Esophagus (tissue), 2 donors: ENCODE results near the gene NUP50. TPM values are rescaled to one million over a fixed set of nuclear protein-coding genes. Genes with fewer than 3 reads are reported as not detected.

Source experiments
- H3K27ac ChIP-seq, 2 donors: one replicate each; pipeline ENCODE4 v1.5.1; 2013; ENCODE audit warnings: low read depth in 2 of 2, mild to moderate bottlenecking in 2 of 2, inconsistent platforms in 1 of 2, low read length in 1 of 2, moderate library complexity in 1 of 2
- H3K27me3 ChIP-seq, 2 donors: one replicate each; pipeline ENCODE4 v1.6.1; 2013; ENCODE audit warnings: low read length in 2 of 2, control low read depth in 1 of 2, mild to moderate bottlenecking in 1 of 2; ENCODE audit not compliant: insufficient read depth in 2 of 2, control insufficient read depth in 1 of 2
- H3K36me3 ChIP-seq, 2 donors: one replicate each; pipeline ENCODE4 v1.6.1; 2013; ENCODE audit warnings: low read length in 1 of 2; ENCODE audit not compliant: control insufficient read depth in 2 of 2, insufficient read depth in 2 of 2
- H3K4me1 ChIP-seq, 2 donors: one replicate each; pipeline ENCODE4 v1.6.1; 2013; ENCODE audit warnings: low read length in 1 of 2; ENCODE audit not compliant: control insufficient read depth in 2 of 2, insufficient read depth in 2 of 2
- H3K4me3 ChIP-seq, 2 donors: one replicate each; pipeline ENCODE4 v1.5.1; 2013; ENCODE audit warnings: low read length in 2 of 2, mild to moderate bottlenecking in 2 of 2, low read depth in 1 of 2, moderate library complexity in 1 of 2
- H3K9me3 ChIP-seq, 2 donors: one replicate each; pipeline ENCODE4 v1.6.1; 2013; ENCODE audit warnings: mild to moderate bottlenecking in 2 of 2, low read depth in 1 of 2, low read length in 1 of 2, moderate library complexity in 1 of 2; ENCODE audit not compliant: control insufficient read depth in 2 of 2, insufficient read depth in 1 of 2
- WGBS, 2 donors: extraction: QIAGEN DNeasy Blood & Tissue Kit; methylation state at CpG; one replicate each; pipeline ENCODE4 v1.1.7; 2013; 5-methylcytosine and 5-hydroxymethylcytosine counted together
- polyA plus RNA-seq, 2 donors: library from polyadenylated mRNA; stranded (reverse); fragments of 200-250 nt; gene quantifications; one replicate each; pipeline ENCODE4 v1.2.3, GENCODE V29; 2013
- donor health status: healthy with polysubstance abuse.
- donor health status: Bipolar disorder and iron deficiency.

NUP50 gene
- polyA plus RNA-seq: 10 to 100 TPM; 19.7 to 21.5 TPM

- peaks cover 0 to 3% of the 10 kb centered on the region in 2 donors for H3K36me3 ChIP-seq
- no peaks in the 10 kb centered on the region for H3K9me3 ChIP-seq
- 0% methylated on average over 67 to 100 of the region's 100 CpGs for WGBS, 2 donors
- H3K4me3 ChIP-seq: peak within 1 kb of the TSS; percentile 86 to 91
- H3K27me3 ChIP-seq: no peaks in the 10 kb centered on the region
- peak within 1 kb of the TSS; percentile 97 to 98 for H3K27ac ChIP-seq
- H3K4me1 ChIP-seq: peaks cover 0 to 10% of the 10 kb centered on the region in 2 donors
These were observed at the start of gene NUP50 for GRCh38 chr22:45163451-45164269. Gene NUP50 (plus strand): TSS chr22:45163925. CDS start chr22:45168178, 4,253 bp downstream.

GRCh38 chr22:45120440-45120839 lies 43.3 kb upstream of the NUP50 start:
- Histone ChIP-seq H3K4me3 (no peak overlapping the region), H3K9me3 (no peaks in the 10 kb centered on the region), H3K27me3 (no peaks in the 10 kb centered on the region), H3K36me3 (no peaks in the 10 kb centered on the region), H3K4me1 (no peaks in the 10 kb centered on the region), H3K27ac (no peak overlapping the region)
- WGBS, 2 donors: 83 to 84% methylated on average over 9 of the region's 9 CpGs

- no peaks in the 10 kb centered on the region for H3K9me3 ChIP-seq
- H3K4me3 ChIP-seq: no peak overlapping the region
- H3K27me3 ChIP-seq: no peaks in the 10 kb centered on the region
- H3K36me3 ChIP-seq: no peaks in the 10 kb centered on the region
- 70 to 72% methylated on average over 8 of the region's 8 CpGs for WGBS, 2 donors
- no peak overlapping the region for H3K27ac ChIP-seq
- no peaks in the 10 kb centered on the region for H3K4me1 ChIP-seq
These were observed 42.8 kb upstream of the NUP50 start for GRCh38 chr22:45120931-45121330.

GRCh38 chr22:45124176-45124847 lies 39.4 kb upstream of the NUP50 start:
- no peaks in the 10 kb centered on the region for H3K4me1 ChIP-seq
- no peak overlapping the region for H3K4me3 ChIP-seq
- no peaks in the 10 kb centered on the region for H3K27me3 ChIP-seq
- WGBS, 2 donors: 71 to 74% methylated on average over 10 of the region's 10 CpGs
- H3K9me3 ChIP-seq: no peaks in the 10 kb centered on the region
- no peak overlapping the region for H3K27ac ChIP-seq
- H3K36me3 ChIP-seq: no peaks in the 10 kb centered on the region

- Histone ChIP-seq H3K27me3 (no peaks in the 10 kb centered on the region), H3K9me3 (no peaks in the 10 kb centered on the region), H3K27ac (no peak overlapping the region), H3K36me3 (no peaks in the 10 kb centered on the region), H3K4me3 (no peak overlapping the region), H3K4me1 (peaks cover 0 to under 1% of the 10 kb centered on the region in 2 donors)
- 50 to 53% methylated on average over 8 of the region's 8 CpGs for WGBS, 2 donors
These were observed 38.5 kb upstream of the NUP50 start for GRCh38 chr22:45125188-45125587.

GRCh38 chr22:45127866-45128265 lies 35.9 kb upstream of the NUP50 start:
- H3K4me1 ChIP-seq: peaks cover 0 to 2% of the 10 kb centered on the region in 2 donors
- WGBS, 2 donors: 72 to 84% methylated on average over 3 of the region's 3 CpGs
- H3K36me3 ChIP-seq: peaks cover 0 to 2% of the 10 kb centered on the region in 2 donors
- no peak overlapping the region for H3K27ac ChIP-seq
- no peaks in the 10 kb centered on the region for H3K27me3 ChIP-seq
- no peaks in the 10 kb centered on the region for H3K9me3 ChIP-seq
- no peak overlapping the region for H3K4me3 ChIP-seq

GRCh38 chr22:45129703-45130524 lies 33.8 kb upstream of the NUP50 start:
- H3K4me3 ChIP-seq: no peak overlapping the region
- peak overlapping the region; percentile 76 to 92 for H3K27ac ChIP-seq
- H3K27me3 ChIP-seq: no peaks in the 10 kb centered on the region
- peaks cover 4 to 5% of the 10 kb centered on the region in 2 donors for H3K9me3 ChIP-seq
- H3K4me1 ChIP-seq: peaks cover 0 to 2% of the 10 kb centered on the region in 2 donors
- WGBS, 2 donors: 38 to 43% methylated on average over 14 of the region's 14 CpGs
- H3K36me3 ChIP-seq: peaks cover 4 to 9% of the 10 kb centered on the region in 2 donors

- 69 to 79% methylated on average over 8 of the region's 8 CpGs for WGBS, 2 donors
- Histone ChIP-seq H3K27ac (peak overlapping the region; percentile 22 to 80), H3K4me3 (no peak overlapping the region), H3K36me3 (peaks cover 4 to 9% of the 10 kb centered on the region in 2 donors), H3K4me1 (peaks cover 0 to 2% of the 10 kb centered on the region in 2 donors), H3K9me3 (peaks cover 4 to 5% of the 10 kb centered on the region in 2 donors), H3K27me3 (no peaks in the 10 kb centered on the region)
These were observed 32.8 kb upstream of the NUP50 start for GRCh38 chr22:45130891-45131290.

GRCh38 chr22:45131749-45132148 lies 32.0 kb upstream of the NUP50 start:
- peaks cover 0 to 2% of the 10 kb centered on the region in 2 donors for H3K4me1 ChIP-seq
- no peak overlapping the region for H3K4me3 ChIP-seq
- H3K27me3 ChIP-seq: no peaks in the 10 kb centered on the region
- peaks cover 4 to 5% of the 10 kb centered on the region in 2 donors for H3K9me3 ChIP-seq
- WGBS, 2 donors: 59 to 72% methylated on average over 3 of the region's 3 CpGs
- peaks cover 4 to 9% of the 10 kb centered on the region in 2 donors for H3K36me3 ChIP-seq
- no peak overlapping the region for H3K27ac ChIP-seq
